Testis (tissue), 2 donors: ENCODE measurements around the gene OR10A2.

ENCODE experiments used
- POLR2A ChIP-seq: fragments of 450-650 bp; IDR thresholded peaks from one replicate; pipeline ENCODE4 v1.6.1; 2017; ENCODE audit warnings: antibody characterized with exemption, mild to moderate bottlenecking, moderate library complexity
- TF ChIP-seq, protein P1 (sequence below), 3 experiments: fragments of 450-650 bp in 2 of 3; fragments of 200-600 bp in 1 of 3; sonication (generic) in 1 of 3; IDR thresholded peaks; one replicate each; pipeline ENCODE4 v1.5.1; 2016 to 2019; ENCODE audit warnings: antibody characterized with exemption in 3 of 3, mild to moderate bottlenecking in 2 of 3, moderate library complexity in 1 of 3

DNA sequence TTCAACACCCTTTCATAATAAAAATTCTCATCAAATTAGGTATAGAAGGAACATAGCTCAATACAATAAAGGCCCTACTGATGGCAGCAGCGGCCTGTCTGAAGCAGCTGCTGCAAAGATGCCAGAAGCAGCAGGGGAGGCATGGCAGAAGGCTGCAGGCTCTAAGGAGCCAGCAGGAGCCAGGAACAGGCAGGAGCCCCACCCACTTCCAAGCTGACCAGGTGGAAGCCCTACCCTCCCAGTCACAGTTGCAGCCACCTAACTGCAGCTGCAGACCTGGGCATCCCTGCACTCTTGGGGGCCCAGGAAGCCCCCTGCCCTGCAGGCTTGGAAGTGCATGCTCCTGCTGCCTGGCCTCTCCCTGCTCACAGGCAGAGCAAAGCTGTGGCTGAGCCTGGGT, 45.2 kb upstream of the OR10A2 start:
- TF ChIP-seq, protein P1, sequence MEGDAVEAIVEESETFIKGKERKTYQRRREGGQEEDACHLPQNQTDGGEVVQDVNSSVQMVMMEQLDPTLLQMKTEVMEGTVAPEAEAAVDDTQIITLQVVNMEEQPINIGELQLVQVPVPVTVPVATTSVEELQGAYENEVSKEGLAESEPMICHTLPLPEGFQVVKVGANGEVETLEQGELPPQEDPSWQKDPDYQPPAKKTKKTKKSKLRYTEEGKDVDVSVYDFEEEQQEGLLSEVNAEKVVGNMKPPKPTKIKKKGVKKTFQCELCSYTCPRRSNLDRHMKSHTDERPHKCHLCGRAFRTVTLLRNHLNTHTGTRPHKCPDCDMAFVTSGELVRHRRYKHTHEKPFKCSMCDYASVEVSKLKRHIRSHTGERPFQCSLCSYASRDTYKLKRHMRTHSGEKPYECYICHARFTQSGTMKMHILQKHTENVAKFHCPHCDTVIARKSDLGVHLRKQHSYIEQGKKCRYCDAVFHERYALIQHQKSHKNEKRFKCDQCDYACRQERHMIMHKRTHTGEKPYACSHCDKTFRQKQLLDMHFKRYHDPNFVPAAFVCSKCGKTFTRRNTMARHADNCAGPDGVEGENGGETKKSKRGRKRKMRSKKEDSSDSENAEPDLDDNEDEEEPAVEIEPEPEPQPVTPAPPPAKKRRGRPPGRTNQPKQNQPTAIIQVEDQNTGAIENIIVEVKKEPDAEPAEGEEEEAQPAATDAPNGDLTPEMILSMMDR (IDR thresholded peaks at IDR 0.05), result no peak
- no peak for TF ChIP-seq POLR2A
